Astrocyte (in vitro differentiated cells and primary cell): Measurements from ENCODE around the gene CD19.

Experiments
- EZH2 ChIP-seq: IDR thresholded peaks from 2 replicates; pipeline ENCODE4 v1.6.1; 2012; ENCODE audit warnings: mild to moderate bottlenecking, low read length, inconsistent platforms; ENCODE audit not compliant: insufficient read depth
- TF ChIP-seq, protein P1 (sequence below): IDR thresholded peaks from 2 replicates; pipeline ENCODE4 v1.5.1; 2011; ENCODE audit warnings: low read depth, mild to moderate bottlenecking, inconsistent platforms, low read length, moderate library complexity; ENCODE audit not compliant: insufficient read depth

DNA sequence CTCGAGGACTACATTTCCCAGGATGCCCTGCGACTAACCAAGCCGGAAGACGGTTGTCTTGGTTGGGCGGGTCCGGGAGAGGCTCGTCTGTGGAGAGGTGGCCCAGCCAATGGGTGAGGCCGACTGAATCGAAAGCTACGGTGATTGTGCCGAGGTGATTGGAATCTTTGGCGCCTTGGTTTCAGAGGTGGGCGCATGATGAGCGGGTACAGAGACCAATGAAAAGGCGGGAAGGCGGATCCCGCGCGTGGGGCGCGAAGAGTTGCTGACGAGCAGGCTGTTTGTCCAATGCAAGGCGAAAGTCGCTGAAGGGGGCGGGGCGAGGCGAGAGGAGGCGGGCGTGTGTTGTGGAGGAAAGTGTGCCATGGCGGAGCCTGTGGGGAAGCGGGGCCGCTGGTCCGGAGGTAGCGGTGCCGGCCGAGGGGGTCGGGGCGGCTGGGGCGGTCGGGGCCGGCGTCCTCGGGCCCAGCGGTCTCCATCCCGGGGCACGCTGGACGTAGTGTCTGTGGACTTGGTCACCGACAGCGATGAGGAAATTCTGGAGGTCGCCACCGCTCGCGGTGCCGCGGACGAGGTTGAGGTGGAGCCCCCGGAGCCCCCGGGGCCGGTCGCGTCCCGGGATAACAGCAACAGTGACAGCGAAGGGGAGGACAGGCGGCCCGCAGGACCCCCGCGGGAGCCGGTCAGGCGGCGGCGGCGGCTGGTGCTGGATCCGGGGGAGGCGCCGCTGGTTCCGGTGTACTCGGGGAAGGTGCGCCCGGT is 19.1 kb downstream of the CD19 start, which contains the start of gene NFATC2IP:
- TF ChIP-seq EZH2, result no peak
- TF ChIP-seq, protein P1, sequence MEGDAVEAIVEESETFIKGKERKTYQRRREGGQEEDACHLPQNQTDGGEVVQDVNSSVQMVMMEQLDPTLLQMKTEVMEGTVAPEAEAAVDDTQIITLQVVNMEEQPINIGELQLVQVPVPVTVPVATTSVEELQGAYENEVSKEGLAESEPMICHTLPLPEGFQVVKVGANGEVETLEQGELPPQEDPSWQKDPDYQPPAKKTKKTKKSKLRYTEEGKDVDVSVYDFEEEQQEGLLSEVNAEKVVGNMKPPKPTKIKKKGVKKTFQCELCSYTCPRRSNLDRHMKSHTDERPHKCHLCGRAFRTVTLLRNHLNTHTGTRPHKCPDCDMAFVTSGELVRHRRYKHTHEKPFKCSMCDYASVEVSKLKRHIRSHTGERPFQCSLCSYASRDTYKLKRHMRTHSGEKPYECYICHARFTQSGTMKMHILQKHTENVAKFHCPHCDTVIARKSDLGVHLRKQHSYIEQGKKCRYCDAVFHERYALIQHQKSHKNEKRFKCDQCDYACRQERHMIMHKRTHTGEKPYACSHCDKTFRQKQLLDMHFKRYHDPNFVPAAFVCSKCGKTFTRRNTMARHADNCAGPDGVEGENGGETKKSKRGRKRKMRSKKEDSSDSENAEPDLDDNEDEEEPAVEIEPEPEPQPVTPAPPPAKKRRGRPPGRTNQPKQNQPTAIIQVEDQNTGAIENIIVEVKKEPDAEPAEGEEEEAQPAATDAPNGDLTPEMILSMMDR, result no peak
